Mesothelial cell of epicardium (in vitro differentiated cells): ENCODE measurements around the gene MICAL1. TPM values are rescaled to one million over a fixed set of nuclear protein-coding genes. Genes with fewer than 3 reads are reported as not detected.

Experiments used
- DNase-seq, 2 experiments: peaks; one replicate each; pipeline ENCODE4 v3.0.0; 2021; ENCODE audit warnings: low spot score in 2 of 2; ENCODE audit not compliant: unreplicated experiment in 2 of 2
- H3K27ac Mint-ChIP-seq: 2 replicates; pipeline ENCODE4 v1.8.0; 2021; ENCODE audit warnings: mixed read lengths
- H3K27me3 Mint-ChIP-seq: 2 replicates; pipeline ENCODE4 v1.8.0; 2021; ENCODE audit warnings: low read depth, mixed read lengths
- H3K36me3 Mint-ChIP-seq: 2 replicates; pipeline ENCODE4 v1.8.0; 2021; ENCODE audit warnings: mixed read lengths
- H3K4me1 Mint-ChIP-seq: 2 replicates; pipeline ENCODE4 v1.8.0; 2021; ENCODE audit warnings: mixed read lengths
- H3K4me3 Mint-ChIP-seq: 2 replicates; pipeline ENCODE4 v1.8.0; 2021; ENCODE audit warnings: mild to moderate bottlenecking, moderate library complexity, mixed read lengths
- H3K9me3 Mint-ChIP-seq: 2 replicates; pipeline ENCODE4 v1.8.0; 2021; ENCODE audit warnings: mixed read lengths
- total RNA-seq: library from RNA; stranded (reverse); gene quantifications from 3 replicates; pipeline ENCODE4 v1.2.1, GENCODE V29; 2021
- TF ChIP-seq, protein P1 (sequence below): fragments of 200-600 bp; sonication (generic); IDR thresholded peaks from one replicate; pipeline ENCODE4 v1.5.0; 2021; ENCODE audit warnings: antibody characterized with exemption; ENCODE audit not compliant: unreplicated experiment

Gene MICAL1
- total RNA-seq, 1 donor from 2014 or later = 29.6 TPM

- peaks cover 4% of the 10 kb centered on the region for H3K36me3 Mint-ChIP-seq
- TF ChIP-seq, protein P1, sequence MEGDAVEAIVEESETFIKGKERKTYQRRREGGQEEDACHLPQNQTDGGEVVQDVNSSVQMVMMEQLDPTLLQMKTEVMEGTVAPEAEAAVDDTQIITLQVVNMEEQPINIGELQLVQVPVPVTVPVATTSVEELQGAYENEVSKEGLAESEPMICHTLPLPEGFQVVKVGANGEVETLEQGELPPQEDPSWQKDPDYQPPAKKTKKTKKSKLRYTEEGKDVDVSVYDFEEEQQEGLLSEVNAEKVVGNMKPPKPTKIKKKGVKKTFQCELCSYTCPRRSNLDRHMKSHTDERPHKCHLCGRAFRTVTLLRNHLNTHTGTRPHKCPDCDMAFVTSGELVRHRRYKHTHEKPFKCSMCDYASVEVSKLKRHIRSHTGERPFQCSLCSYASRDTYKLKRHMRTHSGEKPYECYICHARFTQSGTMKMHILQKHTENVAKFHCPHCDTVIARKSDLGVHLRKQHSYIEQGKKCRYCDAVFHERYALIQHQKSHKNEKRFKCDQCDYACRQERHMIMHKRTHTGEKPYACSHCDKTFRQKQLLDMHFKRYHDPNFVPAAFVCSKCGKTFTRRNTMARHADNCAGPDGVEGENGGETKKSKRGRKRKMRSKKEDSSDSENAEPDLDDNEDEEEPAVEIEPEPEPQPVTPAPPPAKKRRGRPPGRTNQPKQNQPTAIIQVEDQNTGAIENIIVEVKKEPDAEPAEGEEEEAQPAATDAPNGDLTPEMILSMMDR = no peak
- H3K4me3 Mint-ChIP-seq = no peak overlapping the region
- no peaks in the 10 kb centered on the region for H3K9me3 Mint-ChIP-seq
- no peak for DNase-seq
- H3K27ac Mint-ChIP-seq = no peak overlapping the region
- peaks cover 4% of the 10 kb centered on the region for H3K27me3 Mint-ChIP-seq
- H3K4me1 Mint-ChIP-seq = peaks cover 12% of the 10 kb centered on the region
Measured at GRCh38 chr6:109486068-109486467, 30.5 kb upstream of the MICAL1 start.

- TF ChIP-seq, protein P1 = no peak
- Mint-ChIP-seq H3K9me3 (no peaks in the 10 kb centered on the region), H3K27me3 (peaks cover 4% of the 10 kb centered on the region), H3K36me3 (peaks cover 7% of the 10 kb centered on the region), H3K4me1 (peaks cover 15% of the 10 kb centered on the region), H3K4me3 (no peak overlapping the region), H3K27ac (no peak overlapping the region)
- no peak for DNase-seq
Measured at GRCh38 chr6:109485266-109485935, 29.8 kb upstream of the MICAL1 start.

GRCh38 chr6:109484122-109484521, 28.6 kb upstream of the MICAL1 start:
- Mint-ChIP-seq H3K36me3 (peaks cover 11% of the 10 kb centered on the region), H3K4me3 (peak overlapping the region; percentile 63), H3K27ac (no peak overlapping the region), H3K4me1 (peaks cover 23% of the 10 kb centered on the region), H3K27me3 (peaks cover 4% of the 10 kb centered on the region), H3K9me3 (no peaks in the 10 kb centered on the region)
- TF ChIP-seq, protein P1 = no peak
- DNase-seq = no peak

DNA sequence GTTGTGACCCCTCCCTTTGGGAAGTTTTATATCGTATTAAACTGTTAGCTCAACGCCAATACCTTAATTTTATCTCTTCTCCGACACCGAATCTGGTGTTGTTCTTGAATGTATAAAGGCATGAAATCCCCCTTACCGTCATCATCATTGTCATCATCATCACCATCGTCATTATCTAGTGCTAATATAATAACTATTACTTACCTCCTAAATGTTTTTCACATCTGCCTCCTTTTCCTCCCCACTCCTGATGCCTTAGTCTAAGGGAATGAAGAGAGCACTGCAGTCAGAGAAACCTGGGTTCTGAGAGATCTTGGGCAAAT, 28.1 kb upstream of the MICAL1 start:
- DNase-seq = no peak
- peaks cover 16% of the 10 kb centered on the region for H3K36me3 Mint-ChIP-seq
- H3K27me3 Mint-ChIP-seq = peaks cover 4% of the 10 kb centered on the region
- no peaks in the 10 kb centered on the region for H3K9me3 Mint-ChIP-seq
- TF ChIP-seq, protein P1 = no peak
- peak overlapping the region; percentile 63 for H3K4me3 Mint-ChIP-seq
- peaks cover 27% of the 10 kb centered on the region for H3K4me1 Mint-ChIP-seq
- H3K27ac Mint-ChIP-seq = peak overlapping the region; percentile 11

GRCh38 chr6:109482905-109483734, 27.5 kb upstream of the MICAL1 start, which contains the start of gene ZBTB24:
TSS of gene ZBTB24 (minus strand) at chr6:109483219. CDS start at chr6:109482026, 1,193 bp downstream.
- DNase-seq = peak; percentile 82 to 88
- Mint-ChIP-seq H3K4me3 (peak within 1 kb of the TSS; percentile 86), H3K27ac (peak within 1 kb of the TSS; percentile 64), H3K9me3 (no peaks in the 10 kb centered on the region), H3K36me3 (peaks cover 17% of the 10 kb centered on the region), H3K27me3 (peaks cover 4% of the 10 kb centered on the region), H3K4me1 (peaks cover 33% of the 10 kb centered on the region)
- TF ChIP-seq, protein P1 = no peak
